Left forelimb (tissue), 1 donor: ENCODE data around the gene KDM6A.
"Not testable (repeated sequence)": the region's sequence is repeated elsewhere in the genome, so short reads cannot be mapped to it uniquely, and the experiment has no call there.

Experiments
- DNase-seq: peaks from one replicate; pipeline ENCODE4 v3.0.0-alpha.2; 2018; ENCODE audit warnings: low spot score

The KDM6A gene

GRCh38 chrX:45007598-45007997, 134.6 kb downstream of the KDM6A start:
- DNase-seq = no peak

DNA sequence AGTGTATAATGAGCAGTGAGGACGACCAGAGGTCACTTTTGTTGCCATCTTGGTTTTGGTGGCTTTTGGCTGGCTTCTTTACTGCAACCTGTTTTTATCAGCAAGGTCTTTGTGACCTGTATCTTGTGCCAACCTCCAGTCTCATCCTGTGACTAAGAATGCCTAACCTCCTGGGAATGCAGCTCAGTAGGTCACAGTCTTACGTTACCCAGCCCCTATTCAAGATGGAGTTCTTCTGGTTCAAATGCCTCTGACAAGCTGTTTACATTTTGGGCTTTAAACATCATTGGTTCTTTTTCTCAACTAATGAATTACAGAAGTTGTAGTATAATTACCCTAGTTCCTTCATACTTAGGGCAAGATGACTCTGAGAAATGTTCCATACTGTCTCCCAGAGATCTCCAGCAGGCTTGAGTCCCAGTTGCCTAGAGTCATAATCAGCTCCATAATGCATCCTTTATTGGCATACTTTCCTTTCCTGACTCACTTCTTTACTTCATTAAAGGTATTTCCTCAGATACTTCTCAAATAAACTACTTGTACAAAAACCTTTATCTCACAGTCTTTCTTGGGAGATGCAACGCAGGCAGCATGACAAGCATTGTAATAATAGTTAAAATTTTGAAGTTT, 136.5 kb downstream of the KDM6A start:
- no peak for DNase-seq

DNA sequence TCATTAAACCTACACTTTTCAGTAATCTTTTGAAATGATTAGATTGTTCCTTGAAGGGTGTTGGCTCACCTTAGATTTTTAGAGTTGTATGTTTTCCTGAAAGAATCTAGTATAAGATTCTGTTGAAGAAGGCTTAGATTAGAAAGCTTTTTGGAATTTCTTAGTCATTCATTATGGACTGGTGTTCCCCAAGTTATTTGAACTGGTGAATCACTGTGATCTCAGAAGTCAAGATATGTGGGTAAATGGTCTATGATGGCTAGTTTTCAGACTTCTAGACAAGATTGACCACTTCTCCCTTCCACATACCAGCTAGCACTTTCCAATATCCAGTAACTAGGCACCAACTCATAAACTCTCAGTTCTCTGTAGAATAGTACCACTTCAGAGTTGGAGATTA, 138.1 kb downstream of the KDM6A start:
- no peak for DNase-seq

- DNase-seq = no peak
These were observed 138.6 kb downstream of the KDM6A start for GRCh38 chrX:45011597-45011996.

- DNase-seq = no peak
These were observed 145.0 kb downstream of the KDM6A start for GRCh38 chrX:45017946-45018345.

GRCh38 chrX:45022150-45022549, 149.2 kb downstream of the KDM6A start:
- no peak for DNase-seq

- no peak for DNase-seq
These were observed 151.5 kb downstream of the KDM6A start for GRCh38 chrX:45024501-45024900.

DNA sequence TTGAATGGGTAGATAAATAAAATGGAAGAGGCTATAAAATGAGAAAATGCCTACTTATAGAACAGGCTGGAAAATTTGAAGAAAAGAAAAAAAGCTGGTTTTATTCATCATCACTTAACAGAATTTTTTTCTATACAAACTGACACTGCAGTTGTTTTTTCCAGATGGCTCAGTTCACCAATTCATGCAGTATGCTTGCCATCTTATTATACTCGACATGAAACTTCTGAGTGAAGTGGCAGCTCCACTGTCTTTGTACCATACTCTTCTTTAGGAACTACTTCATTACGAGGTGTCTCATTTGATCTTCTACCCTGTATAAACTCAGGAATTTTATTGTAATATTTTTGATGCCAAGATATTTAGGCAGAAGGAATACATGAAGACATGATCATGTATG, 153.0 kb downstream of the KDM6A start:
- no peak for DNase-seq

- no peak for DNase-seq
These were observed 158.9 kb downstream of the KDM6A start for GRCh38 chrX:45031830-45032378.

- no peak for DNase-seq
These were observed 162.1 kb downstream of the KDM6A start for GRCh38 chrX:45035071-45035470.

- no peak for DNase-seq
These were observed 163.2 kb downstream of the KDM6A start for GRCh38 chrX:45036161-45036560.

DNA sequence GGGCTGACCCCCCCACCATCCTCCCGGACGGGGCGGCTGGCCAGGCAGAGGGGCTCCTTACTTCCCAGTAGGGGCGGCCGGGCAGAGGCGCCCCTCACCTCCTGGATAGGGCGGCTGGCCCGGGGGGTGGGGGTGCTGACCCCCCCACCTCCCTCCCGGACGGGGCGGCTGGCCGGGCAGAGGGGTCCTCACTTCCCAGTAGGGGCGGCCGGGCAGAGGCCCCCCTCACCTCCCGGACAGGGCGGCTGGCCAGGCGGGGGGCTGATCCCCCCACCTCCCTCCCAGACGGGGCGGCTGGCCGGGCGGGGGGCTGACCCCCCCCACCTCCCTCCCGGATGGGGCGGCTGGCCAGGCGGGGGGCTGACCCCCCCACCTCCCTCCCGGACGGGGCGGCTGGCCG, 167.1 kb downstream of the KDM6A start:
- DNase-seq = not testable (repeated sequence)

DNA sequence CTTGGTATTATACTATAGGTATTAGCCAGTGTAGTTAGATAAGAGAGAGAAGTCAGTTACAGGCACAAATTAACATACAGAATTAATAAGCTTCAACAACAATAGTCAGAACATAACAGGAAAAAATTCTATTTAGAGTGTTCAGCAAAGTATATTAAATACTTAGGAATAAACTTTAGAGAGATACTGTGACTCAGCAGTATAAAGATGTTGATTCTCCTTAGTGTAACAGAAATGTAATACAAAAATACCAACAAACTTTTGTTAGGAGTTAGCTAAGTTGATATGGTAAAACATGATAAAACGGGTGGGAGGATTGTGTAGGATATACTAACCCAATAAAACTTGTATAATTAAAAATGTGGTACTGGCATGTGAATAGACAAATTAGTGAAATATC, 173.4 kb downstream of the KDM6A start:
- no peak for DNase-seq

DNA sequence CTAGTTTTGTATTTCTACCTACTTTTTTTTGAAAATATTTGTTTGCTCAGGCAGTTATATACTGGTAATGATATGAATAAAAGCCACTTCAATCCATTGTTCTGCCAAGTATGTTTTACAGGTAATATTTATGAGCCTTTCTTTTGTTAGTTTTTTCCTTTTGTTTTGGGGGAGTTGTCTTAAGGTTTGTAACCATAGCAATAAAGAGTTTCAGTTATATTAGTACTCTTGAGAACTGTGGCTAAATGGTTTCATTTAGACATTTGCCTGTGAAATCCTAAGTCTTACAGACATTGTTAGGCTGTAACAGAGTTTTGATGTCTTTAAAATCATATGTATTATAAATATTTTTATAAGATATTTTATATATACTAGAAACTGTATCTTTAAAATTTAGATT, 177.6 kb downstream of the KDM6A start:
- DNase-seq = no peak

- DNase-seq = no peak
These were observed 183.6 kb downstream of the KDM6A start for GRCh38 chrX:45056428-45057145.

- DNase-seq = not testable (repeated sequence)
These were observed 186.9 kb downstream of the KDM6A start for GRCh38 chrX:45059906-45060305.

DNA sequence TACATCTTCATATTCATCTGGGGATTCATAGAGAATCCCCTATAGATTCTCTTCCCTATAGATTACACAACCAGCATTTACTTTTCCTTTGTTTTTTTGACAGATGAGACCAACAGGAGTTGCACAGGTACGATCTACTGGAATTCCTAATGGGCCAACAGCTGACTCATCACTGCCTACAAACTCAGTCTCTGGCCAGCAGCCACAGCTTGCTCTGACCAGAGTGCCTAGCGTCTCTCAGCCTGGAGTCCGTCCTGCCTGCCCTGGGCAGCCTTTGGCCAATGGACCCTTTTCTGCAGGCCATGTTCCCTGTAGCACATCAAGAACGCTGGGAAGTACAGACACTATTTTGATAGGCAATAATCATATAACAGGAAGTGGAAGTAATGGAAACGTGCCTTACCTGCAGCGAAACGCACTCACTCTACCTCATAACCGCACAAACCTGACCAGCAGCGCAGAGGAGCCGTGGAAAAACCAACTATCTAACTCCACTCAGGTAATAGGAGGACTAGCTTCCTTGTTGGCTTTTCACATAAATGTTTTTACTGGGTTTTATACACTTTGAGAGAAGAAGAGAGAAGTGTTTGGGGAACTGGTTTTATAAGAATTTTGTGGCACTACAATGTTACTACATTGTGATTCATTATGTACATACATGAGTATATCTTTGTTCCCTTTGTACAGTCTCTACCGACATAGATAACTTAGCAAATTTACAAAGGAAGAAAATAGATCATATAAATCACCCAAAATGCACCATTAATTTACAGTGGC, 190.5 kb downstream of the KDM6A start:
- no peak for DNase-seq

- no peak for DNase-seq
These were observed 195.6 kb downstream of the KDM6A start for GRCh38 chrX:45068569-45068968.

- DNase-seq = no peak
These were observed 197.4 kb downstream of the KDM6A start for GRCh38 chrX:45070116-45071007.

DNA sequence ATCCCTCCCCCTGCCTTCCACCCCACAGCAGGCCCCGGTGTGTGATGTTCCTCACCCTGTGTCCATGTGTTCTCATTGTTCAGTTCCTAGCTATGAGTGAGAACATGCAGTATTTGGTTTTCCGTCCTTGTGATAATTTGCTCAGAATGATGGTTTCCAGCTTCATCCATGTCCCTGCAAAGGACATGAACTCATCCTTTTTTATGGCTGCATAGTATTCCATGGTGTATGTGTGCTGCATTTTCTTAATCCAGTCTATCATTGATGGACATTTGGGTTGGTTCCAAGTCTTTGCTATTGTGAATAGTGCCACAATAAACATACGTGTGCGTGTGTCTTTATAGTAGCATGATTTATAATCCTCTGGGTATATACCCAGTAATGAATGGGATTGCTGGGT, 200.0 kb downstream of the KDM6A start:
- DNase-seq = not testable (repeated sequence)

DNA sequence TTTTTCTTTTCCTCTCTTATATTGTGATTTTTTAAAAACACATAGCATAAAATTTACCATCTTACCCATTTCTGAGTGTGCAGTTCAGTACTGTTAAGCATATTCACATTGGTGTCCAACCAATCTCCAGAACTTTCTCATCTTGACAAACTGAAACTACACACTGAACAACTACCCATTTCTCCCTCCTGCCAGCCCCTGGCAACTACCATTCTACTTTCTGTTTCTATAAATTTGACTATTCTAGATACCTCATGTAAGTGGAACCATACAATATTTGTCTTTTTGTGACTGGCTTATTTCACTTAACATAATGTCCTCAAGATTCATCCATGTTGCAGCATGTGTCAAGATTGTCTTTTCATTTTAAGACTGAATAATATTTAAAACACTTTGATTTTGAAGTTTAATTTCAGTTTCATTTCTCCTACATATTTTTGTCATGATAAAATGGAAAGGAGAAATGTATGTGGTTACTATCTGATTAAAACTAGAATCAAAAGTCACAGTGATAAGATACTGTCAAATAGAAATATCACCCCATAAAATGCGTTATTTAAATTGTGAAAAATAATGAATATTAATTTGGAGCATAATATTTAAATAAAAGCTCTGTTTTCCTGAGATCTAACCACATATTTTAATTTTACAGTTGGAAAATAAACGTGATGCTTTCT, 204.9 kb downstream of the KDM6A start:
- DNase-seq = no peak
